T-helper 22 cell (primary cell): ENCODE data around the gene FBXO41.

Experiments
- DNase-seq: peaks from one replicate; pipeline ENCODE4 v3.0.0-alpha.2; 2020; ENCODE audit warnings: low read depth

Gene FBXO41

DNA sequence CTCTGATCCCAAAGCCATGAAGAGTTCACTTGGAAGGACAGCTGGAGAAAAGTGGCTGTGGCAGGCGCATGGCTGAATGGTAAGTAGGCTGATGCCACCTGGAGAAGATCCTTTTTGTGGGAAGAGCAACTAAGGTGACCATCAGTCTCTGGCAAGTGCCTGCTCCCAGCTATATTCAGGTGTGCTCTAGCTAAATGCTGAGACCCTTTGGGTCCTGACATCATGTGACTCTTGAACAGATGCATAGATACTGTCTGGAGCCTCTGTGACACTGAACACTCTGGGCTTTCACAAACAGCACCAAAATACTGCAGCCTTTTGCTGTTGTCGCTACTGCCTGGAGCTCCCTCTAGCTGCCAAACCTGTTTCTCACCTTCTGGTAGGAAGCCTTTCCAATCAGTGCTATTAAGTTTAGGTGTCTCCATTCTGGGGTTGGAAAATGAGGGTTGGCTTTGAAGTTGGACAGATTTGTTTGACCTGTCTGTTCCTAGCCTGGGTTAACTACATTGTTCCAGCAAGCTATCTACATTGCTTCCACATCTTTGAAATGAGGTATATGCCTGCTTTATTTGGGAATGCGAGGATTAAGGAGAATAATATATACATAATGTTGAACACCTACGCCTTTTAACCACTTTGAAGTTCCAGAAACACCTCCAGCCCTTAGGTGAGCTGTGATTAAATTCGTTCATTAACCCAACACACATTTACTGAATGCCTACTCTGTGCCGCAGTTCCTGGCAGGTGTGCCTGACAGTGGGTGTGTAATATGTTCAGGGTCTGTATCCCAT lies 6.0 kb upstream of the FBXO41 start:
- no peak for DNase-seq

DNA sequence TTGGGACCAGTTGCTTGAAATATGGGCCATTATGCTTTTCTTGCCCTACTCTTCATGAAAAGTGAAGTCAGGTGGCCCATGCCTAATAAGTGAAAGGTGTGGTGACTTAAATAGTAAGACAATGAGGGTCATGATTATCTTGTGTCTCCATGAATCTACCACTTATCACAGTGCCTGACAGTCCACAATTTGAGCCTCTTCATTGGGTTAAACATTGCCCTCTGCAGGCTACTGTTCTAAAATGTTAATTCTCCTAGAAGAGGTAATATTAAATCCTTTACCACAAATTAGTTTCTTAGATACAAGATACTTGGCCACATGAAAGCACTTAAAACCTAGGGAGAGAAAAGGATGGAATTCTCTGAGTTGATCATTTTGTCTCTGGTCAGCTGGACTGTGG lies 5.0 kb upstream of the FBXO41 start:
- no peak for DNase-seq

DNA sequence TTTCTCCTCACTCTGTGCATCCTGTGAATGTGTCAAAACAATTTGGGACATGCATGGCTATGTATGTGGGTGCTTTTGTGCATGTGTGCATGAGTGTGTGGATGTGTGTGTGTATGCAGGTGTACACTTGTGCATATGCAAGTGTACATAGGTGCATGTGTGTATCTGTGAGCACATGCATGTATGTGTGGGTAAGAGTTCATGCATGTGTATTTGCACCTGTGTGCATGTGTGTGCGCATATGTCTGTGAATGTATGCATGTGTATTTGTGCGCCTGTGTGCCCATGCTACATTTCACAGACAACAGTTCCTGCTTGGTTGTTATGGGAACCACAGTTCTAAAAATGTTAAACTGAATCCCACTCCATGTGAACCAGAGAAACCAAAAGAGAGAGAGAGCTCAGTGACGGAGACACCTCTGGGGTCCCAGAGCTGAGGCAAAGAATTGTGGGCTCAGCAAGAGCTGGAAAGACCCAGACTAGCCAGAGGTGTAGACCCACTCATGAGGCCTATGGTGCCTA lies 1.9 kb upstream of the FBXO41 start:
- no peak for DNase-seq

DNA sequence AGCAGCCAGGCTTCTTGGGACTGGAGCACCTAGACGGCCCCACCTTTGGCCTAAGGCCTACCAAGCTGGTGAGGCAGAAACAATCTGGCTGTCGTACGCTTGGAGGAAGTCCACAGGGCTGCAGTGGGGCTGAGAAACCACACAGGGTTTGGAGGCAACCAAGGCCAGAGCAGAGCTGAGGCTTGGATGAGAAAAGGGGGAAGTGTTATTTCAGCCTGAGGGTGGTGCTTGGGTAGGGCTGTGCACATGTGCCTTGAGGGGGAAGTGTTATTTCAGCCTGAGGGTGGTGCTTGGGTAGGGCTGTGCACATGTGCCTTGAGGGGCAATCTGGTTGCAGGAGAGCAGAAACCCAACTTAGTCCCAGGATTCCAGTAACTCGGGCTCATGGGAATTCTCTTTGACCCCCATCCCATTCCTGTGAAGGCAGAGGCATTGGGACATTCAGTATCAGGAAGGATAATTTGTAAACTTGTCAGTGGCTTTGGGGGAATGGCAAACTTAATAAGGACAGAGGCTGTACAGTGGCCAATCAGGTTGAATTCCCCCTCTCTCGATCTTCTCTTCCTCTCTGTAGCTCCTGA lies 971 bp upstream of the FBXO41 start:
- no peak for DNase-seq

DNA sequence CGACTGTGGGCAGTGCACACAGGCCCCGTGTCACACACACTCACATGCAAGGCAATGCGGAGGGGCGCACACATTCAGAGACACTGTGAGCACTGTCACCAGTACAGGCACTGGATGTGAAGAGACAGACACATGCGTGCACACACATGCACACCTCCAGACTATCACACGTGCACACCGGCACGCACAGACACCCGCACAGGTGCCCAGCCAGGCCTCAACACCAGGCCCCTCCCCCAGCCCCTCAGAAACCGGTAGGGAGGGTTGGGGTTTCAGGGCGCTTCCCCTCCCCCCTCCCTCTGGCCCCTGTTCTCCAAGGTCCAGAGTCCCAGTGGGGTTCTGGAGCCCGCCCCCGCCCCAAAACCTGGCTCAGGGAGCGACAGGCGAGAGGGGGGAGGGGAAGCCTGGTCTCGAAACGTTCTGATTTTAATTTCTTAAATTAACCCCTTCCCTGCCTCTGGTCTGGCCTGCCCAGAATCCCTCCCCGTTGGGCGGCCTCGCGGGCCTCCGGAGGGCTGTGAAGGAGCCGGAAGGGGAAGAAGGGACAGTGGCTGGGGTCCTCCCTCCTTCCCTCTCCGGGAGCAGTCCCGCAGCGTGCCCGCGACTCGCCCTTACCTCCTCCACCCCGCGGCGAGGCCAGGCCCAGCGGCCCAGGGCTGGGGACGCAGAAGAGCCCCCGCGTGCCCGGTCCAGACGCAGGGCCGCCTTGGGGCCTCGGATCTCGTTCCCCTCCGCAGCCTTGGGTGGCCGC lies 558 bp downstream of the FBXO41 start:
- no peak for DNase-seq

DNA sequence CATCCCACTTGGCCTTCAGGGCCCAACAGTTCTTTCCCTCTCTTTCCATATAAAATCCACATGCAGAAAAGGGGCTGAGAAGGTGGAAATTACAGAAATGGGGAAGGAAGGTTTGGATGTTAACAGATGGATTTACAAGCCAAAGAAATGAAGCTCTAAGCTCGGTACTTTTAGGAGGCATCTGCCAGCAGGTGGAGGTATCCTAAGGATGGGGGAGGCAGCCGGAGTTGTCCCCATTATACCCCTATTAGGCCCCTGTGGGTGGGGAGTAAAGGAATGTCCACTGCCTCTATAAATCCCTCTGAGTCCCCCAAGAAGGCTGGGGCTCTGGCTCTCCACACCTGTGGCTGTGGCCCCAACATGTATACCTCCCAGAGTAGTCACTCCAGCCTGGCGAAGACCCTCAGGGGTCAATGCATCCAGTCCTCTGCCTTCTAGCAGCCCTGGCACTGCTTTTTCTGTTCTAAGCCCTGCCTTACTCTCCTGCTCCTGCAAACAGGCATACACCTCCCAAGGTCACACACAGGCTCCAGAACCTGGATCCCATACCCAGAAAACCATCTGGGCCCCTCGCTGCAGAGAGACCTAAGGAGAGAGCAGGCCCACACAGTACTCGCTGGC lies 1.2 kb downstream of the FBXO41 start:
- no peak for DNase-seq

DNA sequence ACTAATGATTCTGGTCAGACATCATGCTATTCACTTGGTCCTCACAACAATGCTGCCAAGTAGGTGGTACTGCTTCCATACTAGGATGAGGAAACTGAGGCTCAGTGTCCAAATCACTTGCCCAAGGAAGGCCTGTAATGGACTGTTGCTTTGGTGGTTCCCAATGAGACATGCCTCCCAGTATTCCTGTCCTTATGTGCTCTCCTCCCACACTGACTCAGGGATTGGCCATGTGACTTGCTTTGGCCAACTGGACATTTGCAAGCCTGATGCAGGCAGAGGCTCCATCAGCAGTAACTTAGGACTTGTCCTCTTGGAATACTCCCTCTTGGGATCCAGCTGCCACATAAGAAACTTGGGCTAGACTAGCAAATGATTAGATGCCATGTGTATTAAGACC lies 3.0 kb downstream of the FBXO41 start:
- no peak for DNase-seq

DNA sequence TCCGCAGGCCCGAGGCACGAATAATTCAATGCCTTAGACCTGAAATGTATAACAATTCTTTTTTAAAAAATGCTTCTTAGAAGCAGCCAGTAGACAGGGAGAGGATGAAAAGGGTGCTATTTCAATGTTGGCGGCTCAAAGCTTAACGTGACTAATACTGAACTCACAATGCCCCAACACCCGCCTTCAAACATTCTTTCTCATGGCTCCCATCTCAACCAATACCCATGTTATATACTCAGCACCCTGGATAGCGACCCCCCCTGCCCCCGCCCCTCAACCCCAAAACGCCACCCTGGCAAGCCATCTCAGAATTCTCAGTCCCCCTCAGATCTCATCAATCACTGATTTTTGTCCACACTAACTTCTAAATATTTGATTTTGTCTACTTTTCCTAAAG lies 4.4 kb downstream of the FBXO41 start:
- DNase-seq = no peak

DNA sequence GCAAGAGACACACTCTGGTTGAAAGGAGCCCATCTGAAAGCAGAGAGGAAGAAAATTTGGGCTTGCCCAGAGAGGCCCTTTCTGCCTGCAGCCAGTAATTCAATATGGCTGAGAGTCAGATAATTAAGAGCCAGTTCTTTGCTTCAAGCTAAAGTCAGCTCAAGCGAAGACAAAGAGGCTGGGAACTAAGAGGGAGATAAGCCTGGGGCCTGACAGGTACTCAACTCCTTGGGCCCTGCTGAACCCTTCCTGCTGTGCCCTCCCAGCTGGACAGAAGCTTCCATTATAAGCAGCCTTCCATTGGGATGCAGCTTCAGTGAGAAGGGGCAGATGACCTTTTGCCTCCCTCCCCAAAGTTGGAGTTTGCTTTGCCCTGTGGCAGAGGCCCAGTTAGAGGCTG lies 12.0 kb downstream of the FBXO41 start:
- DNase-seq = no peak

DNA sequence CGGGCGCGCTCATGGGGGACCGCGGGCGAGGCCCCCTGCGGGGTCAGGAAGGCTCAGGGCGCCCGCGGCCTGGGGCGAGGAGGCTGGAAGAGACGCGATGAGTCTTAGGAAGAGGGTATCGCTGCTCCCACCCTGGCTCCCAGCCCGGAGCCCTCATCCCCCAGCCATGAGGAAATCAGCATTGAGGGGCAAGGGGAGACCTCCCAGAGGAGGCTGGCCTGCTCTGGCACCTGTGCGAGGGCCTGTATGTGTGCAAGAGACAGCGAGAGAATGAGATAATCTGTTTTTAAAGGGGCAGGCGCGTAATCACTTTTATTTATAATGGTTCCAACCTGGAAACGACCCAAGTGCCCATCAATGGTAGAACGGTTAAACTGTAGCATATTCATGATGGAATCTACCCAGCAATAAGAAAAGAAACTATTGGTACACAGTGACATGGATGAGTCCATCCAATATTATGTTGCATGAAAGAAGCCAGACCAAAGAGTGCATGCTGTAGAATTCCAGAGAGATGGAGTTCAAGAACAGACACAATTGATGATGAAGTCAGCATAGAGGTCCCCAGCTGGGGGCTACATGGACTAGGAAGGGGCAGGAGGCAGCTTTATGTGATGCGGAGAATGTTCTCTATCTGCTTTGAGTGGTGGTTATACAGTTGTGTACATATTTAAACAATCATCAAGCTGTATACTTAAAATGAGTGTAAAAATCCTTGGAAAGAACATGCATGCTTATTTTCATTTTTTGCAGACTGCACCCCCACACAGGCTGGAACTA lies 14.4 kb downstream of the FBXO41 start:
- no peak for DNase-seq

DNA sequence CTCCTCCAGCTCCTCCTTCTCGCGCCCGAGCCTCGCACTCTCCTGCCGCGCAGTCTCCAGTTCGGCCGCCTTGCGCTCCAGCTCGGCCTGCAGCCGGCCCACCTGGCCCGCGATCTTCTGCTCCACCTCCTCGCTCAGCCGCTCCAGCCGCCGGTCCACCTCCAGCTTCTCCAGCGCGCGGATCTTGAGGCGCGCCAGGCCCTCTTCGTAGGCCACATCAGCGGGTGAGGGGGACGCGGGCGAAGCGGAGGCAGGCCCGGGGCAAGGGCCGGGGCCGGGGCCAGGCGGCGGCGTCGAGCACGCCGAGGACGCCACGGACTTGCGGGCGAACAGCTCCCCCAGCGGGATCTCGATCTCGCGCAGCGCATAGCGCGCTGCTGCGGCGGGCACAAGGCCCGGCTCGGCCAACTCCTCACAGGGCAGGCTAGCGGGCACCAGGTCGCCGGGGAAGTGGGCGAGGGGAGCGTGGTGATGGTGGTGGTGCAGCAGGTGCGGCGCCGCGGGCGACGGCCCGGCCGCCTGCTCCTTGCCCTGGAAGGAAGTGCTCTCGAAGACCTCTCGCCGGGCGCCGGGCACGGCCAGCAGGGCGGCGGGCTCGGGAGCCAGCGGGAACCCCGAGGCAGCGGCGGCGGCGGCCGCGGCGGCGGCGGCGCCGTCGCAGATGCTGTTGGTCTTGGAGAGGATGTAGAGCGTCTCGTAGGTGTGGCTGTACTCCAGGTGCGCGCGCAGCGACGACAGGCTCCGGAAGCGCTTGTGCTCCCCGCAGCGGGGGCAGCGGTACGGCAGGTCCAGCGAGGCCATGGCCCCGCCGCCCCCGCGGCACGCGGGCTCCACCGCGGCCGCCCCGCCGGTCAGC lies 15.2 kb downstream of the FBXO41 start:
- DNase-seq = peak; percentile 38

DNA sequence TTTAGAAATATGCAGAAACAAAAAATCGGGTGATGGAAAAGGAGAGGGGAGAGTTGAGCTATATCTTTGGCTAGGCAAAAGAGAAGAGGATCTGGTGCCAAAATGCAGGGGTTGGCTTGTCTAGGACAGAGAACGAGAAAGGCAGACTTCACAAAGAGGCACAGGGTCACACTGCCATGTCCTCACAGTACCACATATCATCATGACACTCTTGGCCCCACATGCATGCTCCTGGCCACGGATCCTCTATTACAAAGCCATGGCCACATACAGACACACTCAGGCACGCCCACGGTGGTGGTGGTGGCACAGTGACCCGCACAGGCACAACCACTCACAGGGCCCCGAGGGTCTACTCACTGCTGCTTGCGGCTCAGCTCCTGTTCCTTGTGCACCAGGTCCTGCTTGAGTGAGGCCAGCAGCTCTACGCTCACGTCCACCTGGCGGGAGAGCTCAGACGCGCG lies 15.9 kb downstream of the FBXO41 start:
- no peak for DNase-seq

DNA sequence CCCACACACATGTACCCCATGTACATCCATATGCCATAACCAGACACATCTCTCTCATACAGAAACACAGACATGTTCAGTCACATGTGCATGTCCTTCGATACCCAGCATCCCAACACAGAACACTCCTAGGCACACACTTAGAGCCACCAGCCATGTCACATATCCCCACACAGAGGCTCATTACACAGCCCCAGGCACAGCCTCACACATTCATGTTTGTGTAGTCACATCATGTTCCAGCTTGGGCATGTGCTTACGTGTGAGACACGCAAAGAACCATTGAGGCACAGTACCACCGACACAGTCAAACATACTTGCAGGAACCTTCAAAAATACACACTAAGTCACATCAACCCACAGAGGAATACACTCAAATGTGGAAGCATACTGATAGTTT lies 17.3 kb downstream of the FBXO41 start:
- DNase-seq = no peak

DNA sequence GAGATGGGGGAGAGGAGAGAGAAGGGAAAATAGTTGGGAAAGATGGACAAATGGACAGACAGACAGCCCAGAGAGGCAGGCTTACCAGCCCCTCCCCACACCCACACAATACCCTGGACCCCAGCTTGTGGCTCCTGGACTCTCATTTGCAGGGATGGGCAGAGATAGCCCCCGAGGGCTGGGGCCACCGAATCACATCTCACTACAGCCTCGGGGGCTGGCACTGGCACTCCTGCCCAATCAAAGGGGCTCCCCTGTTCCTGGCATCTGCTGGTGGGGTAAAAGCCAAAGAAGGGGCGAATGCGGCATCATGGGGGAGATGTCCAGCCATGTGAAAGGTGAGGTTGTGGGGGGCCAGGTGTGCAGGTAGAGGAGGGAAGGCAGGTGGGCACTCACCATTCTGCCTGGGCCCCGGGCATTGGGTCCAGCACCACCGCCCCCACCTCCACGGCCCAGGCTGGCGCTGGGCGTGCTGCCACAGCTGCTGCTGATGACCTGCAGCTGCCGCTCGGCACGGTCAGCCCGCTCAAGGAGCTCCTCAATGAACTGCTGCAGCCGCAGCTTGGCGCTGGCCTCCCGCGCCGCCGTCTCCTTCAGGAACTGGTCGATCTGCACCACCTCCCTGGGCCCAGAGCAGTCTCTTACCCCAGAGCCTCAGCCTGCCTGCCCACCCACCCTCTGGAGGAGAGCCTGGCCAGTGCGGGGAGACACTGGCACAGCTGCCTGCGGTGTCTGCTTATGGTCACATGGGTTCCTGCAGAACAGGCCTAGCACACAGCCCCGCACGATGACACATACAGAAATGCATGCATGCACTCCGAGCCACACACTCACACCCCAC lies 18.0 kb downstream of the FBXO41 start:
- DNase-seq = no peak

DNA sequence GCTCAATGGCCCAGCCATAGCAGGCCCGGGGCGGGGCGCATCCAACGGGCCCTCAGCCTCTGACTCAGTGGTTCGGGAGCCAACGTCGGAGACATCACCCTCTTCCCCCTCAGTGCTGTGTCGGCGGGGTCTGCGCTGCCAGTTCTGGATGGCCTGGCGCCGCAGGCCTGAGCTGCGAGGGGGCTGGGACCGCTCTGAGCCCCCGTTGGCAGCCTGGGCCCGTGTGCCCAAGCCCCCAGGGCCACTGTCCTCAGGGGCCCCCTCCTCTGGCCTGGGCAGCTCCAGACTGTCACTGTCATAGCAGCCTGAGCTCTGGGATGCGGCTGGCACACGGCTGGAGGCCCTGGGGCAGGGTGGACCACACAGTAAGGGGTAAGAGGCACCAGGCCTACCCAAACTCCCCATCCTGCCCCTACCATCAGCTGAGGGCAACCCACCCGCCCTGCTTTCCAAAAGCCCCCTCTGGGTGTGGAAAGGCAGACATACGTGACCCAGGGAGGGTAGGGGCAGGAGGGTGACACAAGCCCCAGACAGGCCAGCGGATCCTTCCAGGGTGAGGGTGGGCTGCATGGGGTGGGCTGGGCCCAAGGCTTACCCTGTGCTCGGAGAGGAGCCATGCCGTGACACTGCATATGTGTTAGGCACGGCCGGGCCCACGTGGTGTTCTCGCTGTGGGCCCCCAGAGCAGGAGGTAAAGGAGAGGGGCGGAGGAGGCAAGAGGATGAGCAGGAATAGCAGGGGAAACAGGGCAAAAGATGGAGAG lies 18.8 kb downstream of the FBXO41 start:
- DNase-seq = no peak

DNA sequence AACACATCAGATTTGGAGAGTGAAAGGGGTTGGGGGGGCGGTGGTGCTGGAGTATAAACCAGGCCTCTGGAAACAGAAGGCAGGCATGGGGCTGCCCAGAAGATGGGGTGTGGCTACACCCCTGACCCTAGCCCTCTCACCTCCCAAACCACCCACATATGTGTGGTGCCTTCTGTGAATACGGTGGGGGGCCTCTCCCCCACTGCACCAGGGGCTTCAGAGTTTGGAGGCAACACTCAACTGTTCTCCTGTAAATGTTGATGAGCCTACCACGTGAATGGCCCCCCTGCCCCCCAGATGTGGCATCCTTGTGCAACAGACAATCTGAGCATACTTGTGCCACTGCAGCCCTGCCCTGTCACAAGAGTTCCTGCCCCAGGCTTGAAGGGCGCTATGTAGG lies 19.5 kb downstream of the FBXO41 start:
- DNase-seq = no peak

DNA sequence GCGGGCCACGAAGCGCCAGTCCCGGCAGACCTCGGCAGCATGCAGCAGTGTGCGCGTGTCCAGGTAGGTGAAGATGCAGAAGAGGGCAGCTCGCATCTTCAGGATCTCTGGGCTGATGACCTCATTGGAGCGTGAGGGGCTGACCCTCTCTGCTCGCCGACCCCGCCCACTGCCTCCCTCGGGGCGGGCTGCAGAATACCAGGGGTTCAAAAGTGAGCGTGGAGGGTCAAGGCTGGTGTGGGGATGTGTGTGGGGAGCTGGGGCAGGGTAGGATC lies 20.0 kb downstream of the FBXO41 start:
- no peak for DNase-seq

DNA sequence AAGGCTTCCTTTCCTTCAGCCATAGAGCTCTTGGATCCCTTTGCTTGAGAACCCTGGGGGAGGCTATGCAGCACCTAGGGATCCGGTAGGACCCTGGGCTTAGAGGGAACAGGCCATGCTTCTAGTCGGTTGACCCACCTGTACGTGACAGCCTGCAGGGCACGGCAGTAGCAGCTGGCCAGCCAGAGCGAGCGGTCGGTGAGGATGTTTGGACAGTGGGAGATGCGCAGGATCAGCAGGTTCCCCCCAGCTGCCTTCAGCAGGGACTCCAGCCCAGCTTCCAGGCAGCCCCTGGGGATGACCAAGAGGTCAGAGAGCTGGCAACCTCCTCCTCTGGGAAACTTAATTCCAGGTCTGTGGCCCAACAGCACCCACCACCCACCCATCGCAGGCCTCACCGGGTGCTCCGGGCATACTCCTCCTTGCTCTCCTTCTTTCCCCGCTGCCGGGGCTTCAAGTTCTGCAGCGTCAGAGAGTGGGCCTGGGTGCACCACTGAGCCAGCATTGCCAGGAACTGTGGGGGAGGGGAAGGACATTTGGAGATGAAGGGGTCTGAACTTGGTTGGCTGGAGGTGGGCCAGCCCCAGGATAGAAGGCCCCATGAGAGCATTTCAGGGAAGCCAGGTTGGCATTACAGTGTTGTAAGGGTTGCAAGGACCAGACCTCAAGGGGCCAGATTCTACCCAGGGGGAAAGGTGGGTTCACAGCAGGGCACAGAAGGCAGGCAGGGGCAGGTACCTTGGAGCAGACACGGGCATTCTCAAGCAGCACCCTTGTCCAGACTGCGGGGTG lies 20.5 kb downstream of the FBXO41 start:
- DNase-seq = no peak
